ENCODE measurements around the gene CLSTN2. TPM values are rescaled to one million over a fixed set of nuclear protein-coding genes. Genes with fewer than 3 reads are reported as not detected.

Gene CLSTN2
- total and polyA plus RNA-seq, 2 experiments from 2014 or later, result 23.0 to 27.0 TPM

GRCh38 chr3:140247775-140248174, 312.8 kb downstream of the CLSTN2 start:
- no peaks in the 10 kb centered on the region for H3K9me3 ChIP-seq (ENCODE audit: low read depth)
- H3K4me1 ChIP-seq (ENCODE audit: insufficient read depth), result peaks cover 6% of the 10 kb centered on the region
- H2AFZ ChIP-seq, result no peak overlapping the region
- no peak overlapping the region for H3K27ac ChIP-seq
- H3K27me3 ChIP-seq, result no peaks in the 10 kb centered on the region
- TF ChIP-seq CTCF (IDR thresholded peaks at IDR 0.05; ENCODE audit: poor library complexity), result no peak
- no peak for TF ChIP-seq EZH2 (IDR thresholded peaks at IDR 0.05; ENCODE audit: borderline replicate concordance)
- TF ChIP-seq EZH2phosphoT487 (IDR thresholded peaks at IDR 0.05; ENCODE audit: low read depth, severe bottlenecking, unreplicated experiment), result no peak
- H3K4me2 ChIP-seq, result no peak overlapping the region
- H3K9me2 ChIP-seq (replicated peaks; ENCODE audit: insufficient read depth), result no peaks in the 10 kb centered on the region
- H3K79me2 ChIP-seq, result no peaks in the 10 kb centered on the region
- no peak for DNase-seq (ENCODE audit: low spot score)
- no peaks in the 10 kb centered on the region for H3K36me3 ChIP-seq (replicated peaks; ENCODE audit: insufficient read depth, low read depth)
- H4K20me1 ChIP-seq (ENCODE audit: insufficient read depth, poor library complexity, severe bottlenecking), result no peaks in the 10 kb centered on the region
- no peak overlapping the region for H3K4me3 ChIP-seq

GRCh38 chr3:140249188-140249587, 314.2 kb downstream of the CLSTN2 start:
- peaks cover 6% of the 10 kb centered on the region for H3K4me1 ChIP-seq (ENCODE audit: insufficient read depth)
- no peaks in the 10 kb centered on the region for H4K20me1 ChIP-seq (ENCODE audit: insufficient read depth, poor library complexity, severe bottlenecking)
- H3K4me3 ChIP-seq, result no peak overlapping the region
- H2AFZ ChIP-seq, result no peak overlapping the region
- H3K9me2 ChIP-seq (replicated peaks; ENCODE audit: insufficient read depth), result no peaks in the 10 kb centered on the region
- H3K27me3 ChIP-seq, result no peaks in the 10 kb centered on the region
- H3K27ac ChIP-seq, result no peak overlapping the region
- no peak overlapping the region for H3K4me2 ChIP-seq
- no peak for TF ChIP-seq CTCF (IDR thresholded peaks at IDR 0.05; ENCODE audit: poor library complexity)
- TF ChIP-seq EZH2 (IDR thresholded peaks at IDR 0.05; ENCODE audit: borderline replicate concordance), result no peak
- TF ChIP-seq EZH2phosphoT487 (IDR thresholded peaks at IDR 0.05; ENCODE audit: low read depth, severe bottlenecking, unreplicated experiment), result no peak
- no peaks in the 10 kb centered on the region for H3K9me3 ChIP-seq (ENCODE audit: low read depth)
- H3K36me3 ChIP-seq (replicated peaks; ENCODE audit: insufficient read depth, low read depth), result no peaks in the 10 kb centered on the region
- 92% methylated on average over 3 of the region's 3 CpGs for WGBS (ENCODE audit: low lambda C conversion rate, missing lambda C conversion rate)
- no peak for DNase-seq (ENCODE audit: low spot score)
- H3K79me2 ChIP-seq, result no peaks in the 10 kb centered on the region

- Histone ChIP-seq H4K20me1 (ENCODE audit: insufficient read depth, poor library complexity, severe bottlenecking) (no peaks in the 10 kb centered on the region), H3K4me2 (no peak overlapping the region), H3K9me3 (ENCODE audit: low read depth) (no peaks in the 10 kb centered on the region), H3K27ac (no peak overlapping the region), H3K27me3 (no peaks in the 10 kb centered on the region), H2AFZ (no peak overlapping the region), H3K4me3 (no peak overlapping the region), H3K9me2 (replicated peaks; ENCODE audit: insufficient read depth) (no peaks in the 10 kb centered on the region), H3K36me3 (replicated peaks; ENCODE audit: insufficient read depth, low read depth) (no peaks in the 10 kb centered on the region), H3K79me2 (no peaks in the 10 kb centered on the region), H3K4me1 (ENCODE audit: insufficient read depth) (no peaks in the 10 kb centered on the region)
- no peak for DNase-seq (ENCODE audit: low spot score)
- 90% methylated on average over 7 of the region's 7 CpGs for WGBS (ENCODE audit: low lambda C conversion rate, missing lambda C conversion rate)
- no peak for TF ChIP-seq EZH2 (IDR thresholded peaks at IDR 0.05; ENCODE audit: borderline replicate concordance)
- no peak for TF ChIP-seq EZH2phosphoT487 (IDR thresholded peaks at IDR 0.05; ENCODE audit: low read depth, severe bottlenecking, unreplicated experiment)
- TF ChIP-seq CTCF (IDR thresholded peaks at IDR 0.05; ENCODE audit: poor library complexity), result no peak
These were observed 315.2 kb downstream of the CLSTN2 start for GRCh38 chr3:140250010-140250855.

All from hepatocyte (in vitro differentiated cells).